Parathyroid adenoma (tissue), 2 donors: Measurements from ENCODE around the gene NHLRC1.

Source experiments
- H2AFZ ChIP-seq: fragments of 300-600 bp; sonication (generic); one replicate; pipeline ENCODE4 v1.7.0; 2017; ENCODE audit warnings: antibody characterized with exemption, mild to moderate bottlenecking
- H3K27ac ChIP-seq: fragments of 300-600 bp; sonication (generic); one replicate; pipeline ENCODE4 v1.7.0; 2017
- H3K27me3 ChIP-seq: fragments of 300-600 bp; sonication (generic); one replicate; pipeline ENCODE4 v1.7.0; 2017; ENCODE audit warnings: low read length; ENCODE audit not compliant: control insufficient read depth, insufficient read depth
- H3K36me3 ChIP-seq: fragments of 300-600 bp; sonication (generic); one replicate; pipeline ENCODE4 v1.7.0; 2017; ENCODE audit warnings: low read length; ENCODE audit not compliant: control insufficient read depth, insufficient read depth
- H3K4me1 ChIP-seq: fragments of 300-600 bp; sonication (generic); one replicate; pipeline ENCODE4 v1.7.0; 2017; ENCODE audit warnings: control low read depth
- H3K4me2 ChIP-seq: fragments of 300-600 bp; sonication (generic); one replicate; pipeline ENCODE4 v1.7.0; 2017; ENCODE audit warnings: low read length
- H3K4me3 ChIP-seq: fragments of 300-600 bp; sonication (generic); one replicate; pipeline ENCODE4 v1.7.0; 2017; ENCODE audit warnings: low read depth, low read length
- H3K79me2 ChIP-seq: fragments of 300-600 bp; sonication (generic); one replicate; pipeline ENCODE4 v1.7.0; 2017; ENCODE audit warnings: control low read depth
- H3K9ac ChIP-seq: fragments of 300-600 bp; sonication (generic); one replicate; pipeline ENCODE4 v1.7.0; 2017; ENCODE audit warnings: mild to moderate bottlenecking
- H3K9me3 ChIP-seq: fragments of 300-600 bp; sonication (generic); one replicate; pipeline ENCODE4 v1.7.0; 2017; ENCODE audit warnings: low read length; ENCODE audit not compliant: control insufficient read depth
- CTCF ChIP-seq: fragments of 300-600 bp; sonication (generic); IDR thresholded peaks from one replicate; pipeline ENCODE4 v1.7.0; 2017; ENCODE audit warnings: antibody characterized with exemption, mild to moderate bottlenecking
- donor health status: primary hyperparathyroidism.

NHLRC1 gene

DNA sequence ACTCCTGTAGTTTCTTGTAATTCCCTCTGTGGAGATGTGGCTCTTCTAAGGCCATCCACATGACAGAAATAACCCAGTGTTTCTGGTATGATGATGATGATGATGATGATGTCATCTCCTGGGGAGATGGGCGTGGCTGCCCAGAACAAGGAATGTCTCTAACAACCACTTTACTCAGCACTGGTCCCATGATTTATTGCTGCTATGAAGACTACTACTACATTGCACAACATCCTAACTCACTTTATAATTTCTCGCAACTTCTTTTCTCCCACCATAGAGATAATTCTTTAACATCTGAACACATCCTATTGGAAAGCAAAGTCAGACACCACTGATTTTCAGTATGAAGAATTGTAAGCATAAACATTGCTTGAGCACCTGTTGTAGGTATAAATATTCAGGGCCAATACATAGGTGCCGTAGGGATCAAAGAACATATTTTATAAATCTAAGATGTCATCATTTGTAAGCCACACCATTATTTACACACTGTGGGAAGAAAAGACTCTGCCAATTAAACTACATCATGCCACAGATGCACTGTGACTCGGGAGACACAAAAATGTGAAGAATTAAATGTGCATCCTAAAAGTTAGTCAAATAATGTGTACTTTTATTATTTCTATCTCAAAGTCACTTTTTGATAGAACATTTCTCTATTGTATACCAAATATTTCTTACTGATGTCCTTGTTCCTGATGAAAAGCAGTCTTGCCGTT is 26.0 kb upstream of the NHLRC1 start:
- no peak overlapping the region for H3K4me3 ChIP-seq
- H3K4me1 ChIP-seq: peaks cover 10% of the 10 kb centered on the region
- TF ChIP-seq CTCF: no peak
- no peaks in the 10 kb centered on the region for H3K79me2 ChIP-seq
- H3K36me3 ChIP-seq: no peaks in the 10 kb centered on the region
- H3K4me2 ChIP-seq: no peak overlapping the region
- H3K9ac ChIP-seq: no peak overlapping the region
- H3K9me3 ChIP-seq: no peaks in the 10 kb centered on the region
- no peak overlapping the region for H2AFZ ChIP-seq
- no peaks in the 10 kb centered on the region for H3K27me3 ChIP-seq
- H3K27ac ChIP-seq: no peak overlapping the region

GRCh38 chr6:18147616-18148015 is 25.1 kb upstream of the NHLRC1 start:
- Histone ChIP-seq H3K9ac (no peak overlapping the region), H3K27me3 (no peaks in the 10 kb centered on the region), H2AFZ (no peak overlapping the region), H3K4me3 (no peak overlapping the region), H3K27ac (no peak overlapping the region), H3K4me1 (peaks cover 3% of the 10 kb centered on the region), H3K4me2 (no peak overlapping the region), H3K36me3 (no peaks in the 10 kb centered on the region), H3K9me3 (no peaks in the 10 kb centered on the region), H3K79me2 (no peaks in the 10 kb centered on the region)
- no peak for TF ChIP-seq CTCF

- Histone ChIP-seq H3K79me2 (no peaks in the 10 kb centered on the region), H3K4me2 (no peak overlapping the region), H2AFZ (no peak overlapping the region), H3K27ac (no peak overlapping the region), H3K9ac (no peak overlapping the region), H3K27me3 (no peaks in the 10 kb centered on the region), H3K36me3 (no peaks in the 10 kb centered on the region), H3K4me3 (no peak overlapping the region), H3K4me1 (no peaks in the 10 kb centered on the region), H3K9me3 (no peaks in the 10 kb centered on the region)
- TF ChIP-seq CTCF: no peak
These were observed 24.7 kb upstream of the NHLRC1 start for GRCh38 chr6:18147160-18147559.

DNA sequence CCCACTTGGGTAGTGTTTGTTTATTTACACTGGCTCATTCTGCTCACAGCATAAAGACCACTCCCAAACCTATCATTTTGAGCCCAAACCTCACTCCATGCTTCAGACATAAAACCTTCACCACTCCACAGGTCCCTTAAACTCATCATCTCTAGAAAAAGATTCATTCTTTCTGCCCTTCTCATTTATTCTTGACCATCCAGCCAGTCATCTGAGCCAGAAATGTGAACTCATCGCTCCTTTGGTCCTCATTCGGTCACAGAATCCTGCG is 20.0 kb upstream of the NHLRC1 start:
- H3K4me1 ChIP-seq: no peaks in the 10 kb centered on the region
- no peak for TF ChIP-seq CTCF
- no peaks in the 10 kb centered on the region for H3K9me3 ChIP-seq
- no peaks in the 10 kb centered on the region for H3K79me2 ChIP-seq
- no peak overlapping the region for H3K4me3 ChIP-seq
- no peak overlapping the region for H3K9ac ChIP-seq
- H2AFZ ChIP-seq: no peak overlapping the region
- no peaks in the 10 kb centered on the region for H3K36me3 ChIP-seq
- H3K27me3 ChIP-seq: no peaks in the 10 kb centered on the region
- H3K4me2 ChIP-seq: no peak overlapping the region
- H3K27ac ChIP-seq: no peak overlapping the region
